Caco-2 (cell line): ENCODE results near the gene NMRK2. TPM values are rescaled to one million over a fixed set of nuclear protein-coding genes. Genes with fewer than 3 reads are reported as not detected.

Experiments used
- microRNA-seq: library from miRNA; unstranded; fragments of <30 nt; microRNA quantifications from one replicate; pipeline ENCODE4 v1.2.0, GENCODE V29; 2022
- total RNA-seq: library from RNA; stranded (reverse); gene quantifications from 2 replicates; pipeline ENCODE4 v1.2.3, GENCODE V29; 2022

The NMRK2 gene
- total RNA-seq, 1 experiment from 2014 or later, result not detected

Small RNA genes lying within 50 kb of the gene (microRNA-seq; reads per million reads assigned to microRNA genes)
- not detected for gene MIR637

Other genes starting within 250 kb of the NMRK2 start
- gene PIP5K1C, start 232.6 kb upstream of the NMRK2 start, total RNA-seq, result 24.5 and 27.0 TPM in 2 replicates
- gene TJP3, start 224.7 kb upstream of the NMRK2 start, total RNA-seq, result 79.3 and 83.6 TPM in 2 replicates
- 22.1 and 23.5 TPM in 2 replicates for gene APBA3, start 171.4 kb upstream of the NMRK2 start, total RNA-seq
- 46.4 and 54.5 TPM in 2 replicates for gene MRPL54, start 170.4 kb upstream of the NMRK2 start, total RNA-seq
- gene RAX2, start 160.8 kb upstream of the NMRK2 start, total RNA-seq, result not detected in 2 replicates
- 0.29 and 0.72 TPM in 2 replicates for gene MATK, start 146.7 kb upstream of the NMRK2 start, total RNA-seq
- gene ZFR2, start 64.0 kb upstream of the NMRK2 start, total RNA-seq, result not detected in 2 replicates
- gene ATCAY, start 52.4 kb upstream of the NMRK2 start, total RNA-seq, result not detected in 2 replicates
- gene DAPK3, start 38.0 kb downstream of the NMRK2 start, total RNA-seq, result 58.6 and 66.4 TPM in 2 replicates
- gene EEF2, start 52.4 kb downstream of the NMRK2 start, total RNA-seq, result 2,154 and 2,157 TPM in 2 replicates
- 43.3 and 45.7 TPM in 2 replicates for gene PIAS4, start 74.7 kb downstream of the NMRK2 start, total RNA-seq
- 11.9 and 14.7 TPM in 2 replicates for gene ZBTB7A, start 133.8 kb downstream of the NMRK2 start, total RNA-seq
- 149 and 163 TPM in 2 replicates for gene MAP2K2, start 191.1 kb downstream of the NMRK2 start, total RNA-seq
- gene CREB3L3, start 220.6 kb downstream of the NMRK2 start, total RNA-seq, result 1.1 and 2.3 TPM in 2 replicates
- gene SIRT6, start 249.5 kb downstream of the NMRK2 start, total RNA-seq, result 18.2 and 20.1 TPM in 2 replicates
- gene ANKRD24, start 249.6 kb downstream of the NMRK2 start, total RNA-seq, result 0.16 and 0.39 TPM in 2 replicates